GM18505 (cell line): ENCODE data around the gene ADCY1.

Source experiments
- ATAC-seq: cut with Tn5 transposase; IDR thresholded peaks from one replicate; pipeline ENCODE4 v1.9.1; 2021; ENCODE audit not compliant: unreplicated experiment
- POLR2A ChIP-seq: IDR thresholded peaks from 4 replicates; pipeline ENCODE4 v1.6.1; 2011; ENCODE audit warnings: borderline replicate concordance; ENCODE audit not compliant: insufficient read depth, insufficient read length; ENCODE audit errors: extremely low read depth

Gene ADCY1

DNA sequence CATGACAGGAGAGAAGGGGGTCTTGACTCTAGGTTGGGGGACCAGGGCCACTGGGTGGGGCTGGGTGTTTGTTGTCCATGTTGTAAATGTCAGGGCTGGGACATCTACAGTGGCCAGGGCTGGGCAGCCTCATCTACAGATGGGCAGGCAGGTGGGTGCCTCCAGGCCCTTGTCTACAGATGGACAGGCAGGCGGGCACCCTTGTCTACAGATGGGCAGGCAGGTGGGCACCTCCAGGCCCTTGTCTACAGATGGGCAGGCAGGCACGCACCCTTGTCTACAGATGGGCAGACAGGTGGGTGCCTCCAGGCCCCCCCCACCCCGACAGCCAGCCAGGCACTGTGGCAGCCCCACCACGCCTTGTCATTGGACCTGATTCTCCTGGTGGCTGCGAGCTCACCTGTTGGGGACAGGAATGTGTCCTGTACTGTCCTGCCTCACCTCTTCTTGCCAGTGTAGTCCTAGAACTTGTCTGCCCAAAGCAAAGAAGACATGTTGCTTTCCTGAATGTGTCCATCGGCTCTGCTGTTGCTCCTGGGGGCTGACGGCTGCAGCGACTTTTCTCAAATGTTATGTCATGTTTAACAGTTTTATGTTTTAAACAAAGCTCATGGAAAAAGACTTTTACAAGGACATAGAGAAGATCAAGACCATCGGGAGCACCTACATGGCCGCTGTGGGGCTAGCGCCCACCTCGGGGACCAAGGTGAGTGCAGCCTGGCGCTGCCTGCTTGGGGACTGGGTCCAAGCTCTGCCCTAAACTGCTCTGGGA, 129.9 kb downstream of the ADCY1 start:
- ATAC-seq = no peak
- TF ChIP-seq POLR2A = no peak

DNA sequence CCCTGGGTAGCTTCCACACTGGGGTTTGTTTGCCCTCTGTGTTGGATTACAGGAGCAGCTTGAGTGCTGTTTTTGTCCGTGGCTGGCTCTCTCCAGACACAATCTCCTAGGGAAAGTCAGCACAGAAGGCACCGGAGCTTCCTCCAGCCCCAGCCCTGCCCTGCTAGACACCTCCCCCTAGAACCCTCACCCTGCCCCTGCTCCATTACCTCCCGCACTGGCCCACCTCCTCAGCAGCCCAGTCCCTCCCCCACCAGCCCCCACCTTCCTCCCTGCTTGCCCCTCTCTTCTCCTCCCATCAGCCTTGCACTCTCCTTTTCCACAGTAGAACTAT, 130.5 kb downstream of the ADCY1 start:
- no peak for TF ChIP-seq POLR2A
- no peak for ATAC-seq

DNA sequence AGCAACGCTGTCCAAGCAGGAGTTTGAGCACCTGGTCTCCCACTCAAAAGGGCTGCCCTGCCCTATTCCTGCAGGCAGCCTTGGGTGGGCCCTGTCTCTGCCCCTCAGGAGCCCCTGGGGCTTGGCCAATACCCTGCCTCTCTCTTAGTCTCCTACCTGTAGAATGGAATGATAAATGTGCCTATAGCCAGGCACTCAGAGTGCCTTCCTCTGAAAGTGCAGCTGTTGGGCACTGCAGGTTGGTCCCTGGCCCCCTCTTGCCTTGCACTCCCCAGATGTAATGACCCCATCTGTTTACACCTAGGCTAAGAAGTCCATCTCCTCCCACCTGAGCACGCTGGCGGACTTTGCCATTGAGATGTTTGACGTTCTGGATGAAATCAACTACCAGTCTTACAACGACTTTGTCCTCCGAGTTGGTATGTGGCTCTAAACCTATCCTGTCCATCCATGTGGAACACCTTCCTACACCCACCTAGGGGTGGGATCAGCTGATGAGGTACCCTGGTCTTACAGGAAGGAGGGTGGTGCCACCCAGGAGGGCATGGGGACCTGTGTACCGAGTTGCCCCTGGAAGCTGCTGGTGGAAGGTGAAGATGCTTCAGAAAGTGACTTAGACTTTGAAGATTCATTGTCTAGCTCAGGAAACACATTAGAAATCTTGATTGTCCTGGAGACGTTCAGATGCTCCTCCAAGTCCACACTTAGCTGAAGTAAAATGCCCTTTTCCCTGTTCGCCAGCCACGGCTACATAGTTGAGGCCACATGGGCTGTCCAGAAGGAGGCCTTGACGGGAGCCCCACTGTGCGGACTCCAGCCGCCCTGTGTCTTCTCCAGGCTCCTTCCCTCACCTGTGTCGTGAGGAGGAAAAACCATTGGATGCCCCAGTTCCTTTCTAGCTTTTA, 134.1 kb downstream of the ADCY1 start:
- no peak for ATAC-seq
- TF ChIP-seq POLR2A = no peak

DNA sequence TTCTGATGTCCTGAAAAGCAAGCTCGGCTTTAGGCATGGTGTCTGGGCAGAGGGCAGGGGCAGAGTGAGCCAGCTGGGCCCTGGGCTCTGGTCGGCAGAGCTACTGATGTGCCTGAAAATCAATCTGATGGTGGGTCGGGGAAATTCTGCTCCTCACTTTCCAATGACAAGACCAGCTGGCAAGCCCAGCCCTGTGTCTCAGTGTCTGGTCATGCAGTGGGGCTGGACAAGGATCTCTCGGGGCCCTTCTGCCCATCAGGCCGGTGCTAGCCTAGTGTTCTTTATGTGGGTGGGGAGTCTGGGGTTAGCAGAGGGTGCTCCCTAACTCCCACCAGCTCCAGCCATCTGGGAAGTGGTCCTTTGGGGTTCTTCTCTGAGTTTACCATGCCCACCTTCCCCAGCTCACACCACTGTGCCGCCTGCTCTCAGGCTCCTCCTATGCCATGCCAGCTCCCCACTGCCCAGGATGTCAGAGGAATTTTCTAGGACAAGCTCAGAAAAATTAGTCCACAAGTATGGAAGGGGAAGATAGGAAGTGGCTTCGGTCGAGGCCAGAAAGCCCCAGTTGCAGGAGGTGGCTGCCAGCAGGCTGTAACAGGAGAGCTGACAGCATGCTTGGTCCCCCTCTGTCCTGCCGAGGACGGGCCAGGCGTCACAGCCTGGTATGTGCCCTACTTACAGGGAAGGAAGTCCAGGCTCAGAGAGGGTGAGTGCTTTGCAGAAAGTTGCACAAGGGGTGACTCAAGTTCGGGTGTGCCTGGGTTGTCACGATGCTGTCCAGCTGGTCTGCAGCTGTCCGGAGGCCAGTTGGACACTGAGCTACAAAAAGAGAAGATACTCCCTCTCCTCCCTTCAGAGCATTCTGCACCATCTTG, 135.2 kb downstream of the ADCY1 start:
- TF ChIP-seq POLR2A = no peak
- ATAC-seq = no peak

DNA sequence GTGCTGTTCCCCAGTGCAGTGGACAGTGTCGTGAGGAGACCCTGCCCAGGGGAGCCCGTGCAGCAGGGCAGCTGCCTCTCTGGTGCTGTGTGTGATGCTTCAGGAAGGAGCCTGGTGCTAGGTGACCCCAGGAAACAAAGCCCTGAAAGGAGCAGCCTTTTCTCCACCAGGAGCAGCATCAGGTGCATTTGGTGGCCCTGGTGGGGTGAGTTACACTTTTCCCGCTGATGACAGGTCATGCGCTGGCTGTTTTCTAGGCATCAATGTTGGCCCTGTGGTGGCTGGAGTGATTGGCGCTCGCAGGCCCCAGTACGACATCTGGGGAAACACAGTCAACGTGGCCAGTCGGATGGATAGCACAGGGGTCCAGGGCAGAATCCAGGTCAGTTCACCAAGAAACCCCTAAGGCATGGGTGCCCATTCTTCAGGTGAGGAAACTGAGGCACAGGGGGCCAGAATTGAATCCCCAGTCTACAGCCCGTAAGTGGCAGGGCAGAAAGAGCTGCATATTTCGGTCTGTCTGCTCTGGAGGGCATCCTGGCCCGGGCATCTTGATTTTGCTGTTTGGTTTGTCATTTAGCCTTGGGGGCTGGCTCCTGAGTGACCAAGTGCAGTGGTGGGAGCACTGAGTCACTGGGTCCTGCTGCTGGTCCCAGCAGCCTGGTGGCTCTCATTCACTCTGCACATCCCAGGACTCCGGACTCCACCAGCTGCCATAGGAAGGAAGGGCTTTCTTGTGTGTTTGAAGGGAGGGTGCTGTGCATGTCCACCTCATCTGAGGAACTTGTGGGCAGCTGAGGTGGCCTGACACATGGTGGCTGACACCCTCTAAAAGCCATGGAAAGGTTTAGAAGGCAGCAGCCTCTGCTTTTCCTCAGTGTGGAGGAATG, 136.3 kb downstream of the ADCY1 start:
- no peak for ATAC-seq
- TF ChIP-seq POLR2A = no peak

DNA sequence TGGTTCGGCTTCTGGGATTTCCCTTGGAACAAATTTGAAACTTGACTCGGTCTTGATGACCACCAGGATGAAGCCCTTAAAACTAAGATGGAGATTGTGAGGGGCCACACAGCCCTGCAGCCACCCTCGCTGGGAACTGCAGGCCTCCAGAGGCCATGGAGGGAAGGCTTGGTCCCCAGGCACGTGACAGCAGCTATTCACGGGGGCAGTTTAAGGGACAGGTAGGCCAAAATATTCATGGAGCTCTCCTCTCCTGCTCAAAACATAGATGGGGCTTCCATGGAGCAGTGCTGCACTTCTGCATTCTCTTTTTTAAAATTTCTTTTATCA, 137.0 kb downstream of the ADCY1 start:
- no peak for ATAC-seq
- TF ChIP-seq POLR2A = no peak

DNA sequence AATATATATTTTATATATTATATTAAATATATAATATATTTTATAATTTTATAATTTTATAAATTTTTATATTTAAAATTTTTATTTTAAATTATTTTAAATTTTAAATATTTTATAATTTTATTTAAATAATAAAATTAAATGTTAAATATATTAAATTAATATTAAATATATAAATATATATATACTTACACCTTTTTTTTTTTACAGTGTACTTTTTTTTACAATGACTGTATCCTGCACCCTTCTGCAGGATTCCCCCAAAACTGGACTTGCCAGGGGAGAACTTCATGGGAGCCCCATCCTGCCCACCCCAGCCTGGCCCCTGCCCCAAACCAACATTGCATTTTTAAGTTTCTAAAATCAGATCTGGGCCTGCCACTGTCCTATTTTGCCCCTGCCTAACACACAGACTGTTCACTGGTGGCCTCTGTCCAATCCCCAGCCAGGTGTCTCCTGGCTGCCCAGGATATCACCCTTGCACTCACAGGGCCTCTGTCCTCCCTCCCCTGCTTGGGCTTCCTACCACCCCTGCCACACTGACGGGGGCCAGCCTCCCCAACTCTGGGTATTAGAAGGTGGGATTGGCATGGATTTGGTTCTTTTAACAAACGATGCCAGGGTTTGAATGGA, 138.0 kb downstream of the ADCY1 start:
- no peak for TF ChIP-seq POLR2A
- no peak for ATAC-seq

DNA sequence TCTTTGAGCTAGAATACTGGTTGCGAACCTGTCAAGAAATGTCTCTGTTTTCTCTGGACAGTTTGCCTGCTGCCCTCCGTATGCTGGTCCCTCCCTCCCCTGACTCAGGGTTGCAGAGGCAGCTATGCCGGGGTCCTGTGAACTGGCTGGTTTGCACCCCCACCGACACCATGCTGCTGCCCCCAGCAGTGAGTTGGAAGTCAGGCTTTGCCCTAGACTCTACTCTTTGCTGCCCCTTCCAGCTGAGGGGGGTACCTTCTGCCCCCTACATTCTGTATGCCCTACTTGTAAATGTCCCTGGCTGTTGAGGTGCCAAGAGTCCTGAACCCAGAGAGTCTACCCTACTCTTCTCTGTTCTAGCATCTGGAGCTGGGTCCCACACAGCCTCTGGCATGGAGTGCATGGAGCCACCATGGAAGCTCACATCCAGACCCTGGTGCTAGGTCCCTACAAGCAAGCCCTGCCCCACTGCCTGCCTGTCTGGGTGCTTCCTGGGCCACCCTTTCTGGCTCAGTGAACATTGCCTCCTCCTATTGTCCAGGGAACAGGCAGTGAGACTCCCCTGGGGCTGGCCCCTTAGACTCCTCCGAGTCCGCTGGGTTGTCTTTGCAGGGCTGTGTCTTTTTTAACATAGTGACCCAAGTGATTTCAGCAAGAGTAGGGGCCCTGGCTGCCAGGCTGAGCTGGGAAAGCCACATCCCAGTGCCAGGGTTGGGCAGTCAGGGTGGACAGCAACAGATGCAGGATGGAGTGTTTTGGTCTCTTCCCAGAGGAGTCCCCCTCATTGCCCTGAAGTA, 138.9 kb downstream of the ADCY1 start:
- ATAC-seq = no peak
- TF ChIP-seq POLR2A = no peak

DNA sequence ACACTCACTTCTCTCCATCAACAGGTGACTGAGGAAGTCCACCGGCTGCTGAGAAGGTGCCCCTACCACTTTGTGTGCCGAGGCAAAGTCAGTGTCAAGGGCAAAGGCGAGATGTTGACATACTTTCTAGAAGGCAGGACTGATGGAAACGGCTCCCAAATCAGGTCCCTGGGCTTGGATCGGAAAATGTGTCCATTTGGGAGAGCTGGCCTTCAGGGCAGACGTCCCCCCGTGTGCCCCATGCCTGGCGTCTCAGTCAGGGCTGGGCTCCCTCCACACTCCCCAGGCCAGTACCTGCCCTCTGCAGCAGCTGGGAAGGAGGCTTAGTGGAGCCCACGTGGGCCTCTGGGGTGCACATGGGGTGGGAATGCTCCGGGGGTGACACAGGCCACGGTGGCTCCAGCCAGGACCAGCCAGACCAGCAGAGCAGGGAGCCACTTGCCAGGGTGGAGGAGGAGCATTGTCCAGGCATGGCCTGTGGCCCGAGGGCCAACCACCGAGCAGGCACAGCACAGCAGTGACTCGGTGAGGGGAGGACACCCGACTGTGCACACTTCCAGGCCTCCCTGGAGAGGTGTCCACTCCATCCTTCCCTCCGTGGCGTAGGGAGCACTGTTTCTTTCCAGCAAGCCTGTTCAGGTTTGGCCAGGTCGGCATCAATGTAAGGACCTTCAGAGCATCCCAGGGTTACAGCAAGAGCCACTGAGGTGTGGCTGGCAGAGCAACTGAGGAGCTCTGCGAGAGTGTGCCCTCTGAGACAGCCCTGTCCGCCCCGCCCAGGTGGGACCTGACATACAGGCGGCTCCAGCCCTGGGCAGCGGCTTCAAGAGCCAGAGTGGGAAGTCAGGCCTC, 139.7 kb downstream of the ADCY1 start:
- ATAC-seq = no peak
- TF ChIP-seq POLR2A = no peak

DNA sequence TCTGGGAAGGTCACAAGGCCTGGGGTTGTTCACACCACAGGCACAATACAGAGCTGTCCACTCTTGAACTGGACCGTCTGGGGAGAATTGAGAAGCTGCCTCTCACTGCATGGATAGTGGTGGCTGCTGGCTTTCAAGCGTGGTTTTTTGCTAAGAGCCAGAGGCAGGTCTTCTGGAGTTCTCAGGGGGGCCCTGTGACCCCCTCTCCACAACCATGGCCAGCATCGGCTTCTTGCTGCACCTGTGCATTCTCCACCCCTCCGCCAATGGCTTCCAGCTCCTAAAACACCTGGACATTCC, 140.3 kb downstream of the ADCY1 start:
- no peak for TF ChIP-seq POLR2A
- no peak for ATAC-seq

DNA sequence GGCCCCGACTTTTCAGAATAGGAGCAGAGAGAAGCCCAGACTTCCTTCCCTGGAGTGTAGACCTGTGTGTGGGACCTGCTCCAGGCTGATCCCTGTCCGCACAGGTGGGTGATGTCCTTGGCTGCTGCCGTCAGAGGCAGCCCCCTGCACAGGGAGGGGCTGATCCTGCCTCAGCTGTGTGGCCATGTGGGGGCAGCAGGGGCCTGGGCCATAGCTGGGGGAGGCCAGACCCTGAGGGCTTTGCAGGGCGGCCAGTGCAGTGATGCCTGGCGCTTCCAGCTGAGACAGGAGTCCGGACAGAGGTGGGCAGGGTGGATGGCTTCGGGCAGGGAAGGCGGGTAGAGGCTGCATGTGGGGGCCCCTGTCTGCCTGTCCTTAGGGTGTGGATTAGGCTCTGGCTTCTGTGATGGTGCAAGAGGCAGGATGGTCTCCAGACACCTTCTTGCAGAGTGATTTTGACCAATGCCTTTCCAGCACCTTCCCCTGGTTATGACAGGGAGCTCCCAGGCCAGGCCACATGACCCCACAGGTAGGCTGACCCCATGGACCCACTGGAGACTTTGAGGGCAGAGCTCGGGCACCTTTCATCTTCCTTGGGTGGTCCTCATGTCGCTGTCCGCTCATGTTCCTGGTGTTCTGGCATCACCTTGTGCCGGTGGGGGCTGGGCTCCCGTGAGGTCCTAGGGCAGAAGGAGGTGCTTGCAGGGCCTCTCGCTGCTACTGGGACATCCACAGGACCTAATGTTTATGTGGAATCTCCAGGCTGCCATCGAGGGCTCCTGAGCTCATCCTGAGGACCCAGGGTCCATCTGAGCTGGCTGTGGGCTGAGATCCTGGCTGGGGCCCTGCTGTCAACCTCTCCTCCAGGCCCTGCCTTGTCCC, 141.5 kb downstream of the ADCY1 start:
- ATAC-seq = no peak
- TF ChIP-seq POLR2A = no peak
